Aorta (tissue), 5 donors: ENCODE data around the gene SRD5A2. TPM values are rescaled to one million over a fixed set of nuclear protein-coding genes. Genes with fewer than 3 reads are reported as not detected.

Source experiments
- ATAC-seq: fragments of 200-7000 bp; cut with Tn5 transposase; one replicate; pipeline ENCODE4 v1.9.1; 2022; ENCODE audit warnings: moderate library complexity; ENCODE audit not compliant: low FRiP score
- DNase-seq, 2 donors: peaks; one replicate each; pipeline ENCODE4 v3.0.0-alpha.2; 2020
- H3K27ac ChIP-seq, 2 donors: one replicate each; pipeline ENCODE4 v1.5.1; 2013; ENCODE audit warnings: low read length in 2 of 2, mild to moderate bottlenecking in 2 of 2, moderate library complexity in 2 of 2, control low read depth in 1 of 2, inconsistent platforms in 1 of 2, low read depth in 1 of 2
- H3K27me3 ChIP-seq, 2 donors: one replicate each; pipeline ENCODE4 v1.6.1; 2013; ENCODE audit warnings: control low read depth in 1 of 2, low read length in 1 of 2, mild to moderate bottlenecking in 1 of 2, moderate library complexity in 1 of 2; ENCODE audit not compliant: insufficient read depth in 2 of 2, control insufficient read depth in 1 of 2
- H3K36me3 ChIP-seq, 2 donors: one replicate each; pipeline ENCODE4 v1.6.1; 2013; ENCODE audit warnings: control low read depth in 1 of 2, low read length in 1 of 2, mild to moderate bottlenecking in 1 of 2; ENCODE audit not compliant: insufficient read depth in 2 of 2, control insufficient read depth in 1 of 2
- H3K4me1 ChIP-seq, 2 donors: one replicate each; pipeline ENCODE4 v1.6.1; 2013; ENCODE audit warnings: low read length in 2 of 2, control low read depth in 1 of 2, mild to moderate bottlenecking in 1 of 2, moderate library complexity in 1 of 2; ENCODE audit not compliant: insufficient read depth in 2 of 2, control insufficient read depth in 1 of 2
- H3K4me3 ChIP-seq, 2 donors: one replicate each; pipeline ENCODE4 v1.5.1; 2013; ENCODE audit warnings: low read length in 2 of 2, control low read depth in 1 of 2, mild to moderate bottlenecking in 1 of 2
- H3K9me3 ChIP-seq: one replicate; pipeline ENCODE4 v1.6.1; 2013; ENCODE audit warnings: mild to moderate bottlenecking, low read length; ENCODE audit not compliant: control insufficient read depth
- WGBS, 2 donors: extraction: QIAGEN DNeasy Blood & Tissue Kit; methylation state at CpG; one replicate each; pipeline ENCODE4 v1.1.7; 2013; 5-methylcytosine and 5-hydroxymethylcytosine counted together
- intact Hi-C, 2 donors: fragments of 100-400 bp; cut with DNase I; formaldehyde crosslinking; loops; one replicate each; pipeline versions ENCODE4 v1.14.2 to v1.15.0; 2022
- polyA plus RNA-seq, 2 donors: library from polyadenylated mRNA; stranded (reverse); fragments of 200-250 nt; gene quantifications; one replicate each; pipeline ENCODE4 v1.2.3, GENCODE V29; 2013
- total RNA-seq, 2 donors: library from RNA; stranded (reverse); fragmentation: NEBNext Ultra II Directional; extraction: Animal tissue kit (Norgen Biotek cat#: 25700); gene quantifications; one replicate each; pipeline ENCODE4 v1.2.1, GENCODE V29; 2021
- donor health status: healthy with polysubstance abuse.
- donor health status: Bipolar disorder and iron deficiency.
- donor health status: DM: no; HTN: no; CAD: no.
- donor health status: DM: no; HTN: no; CAD: no.
- donor health status: DM: yes; HTN: yes; CAD: no.

Gene SRD5A2
- total and polyA plus RNA-seq, 4 donors: not detected

DNA sequence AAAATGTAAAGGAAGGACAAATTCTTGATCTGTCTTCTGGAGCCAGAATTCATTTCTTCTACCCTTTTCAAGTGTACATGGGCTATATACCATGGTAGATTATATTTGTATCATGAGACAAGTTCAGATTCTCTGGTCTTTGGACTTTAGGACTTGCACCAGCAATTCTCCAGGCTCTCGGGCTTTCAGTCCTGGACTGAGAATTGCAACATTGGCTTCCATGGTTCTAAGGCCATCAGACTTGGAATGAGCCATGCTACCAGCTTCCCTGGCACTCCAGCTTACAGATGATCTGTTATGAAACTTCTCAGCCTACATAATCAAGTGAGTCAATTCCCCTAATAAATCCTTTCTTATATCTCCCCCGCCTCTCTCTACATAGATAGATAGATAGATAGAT, 33.3 kb downstream of the SRD5A2 start:
- intact Hi-C loops: no loop called here
- H3K4me3 ChIP-seq: no peak overlapping the region

DNA sequence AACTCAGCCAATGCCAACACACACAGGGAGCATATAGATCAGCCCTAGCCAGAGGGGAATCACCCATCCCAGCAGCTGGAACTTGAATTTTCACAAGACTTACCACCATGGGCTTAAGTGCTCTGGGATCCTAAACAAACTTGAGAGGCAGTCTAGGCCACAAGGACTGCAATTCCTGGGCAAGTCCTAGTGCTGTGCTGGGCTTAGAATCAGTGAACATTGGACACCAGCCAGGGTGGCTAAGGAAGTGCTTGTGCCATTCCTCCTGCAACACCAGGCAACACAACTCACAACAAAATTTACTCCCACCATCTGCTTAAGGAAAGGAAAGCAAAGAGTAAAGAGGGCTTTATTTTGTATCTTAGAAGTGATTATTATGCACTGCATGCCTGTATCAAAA, 38.9 kb downstream of the SRD5A2 start:
- Histone ChIP-seq H3K36me3 (no peaks in the 10 kb centered on the region), H3K27ac (no peak overlapping the region), H3K9me3 (peaks cover 10% of the 10 kb centered on the region), H3K4me3 (no peak overlapping the region), H3K4me1 (no peaks in the 10 kb centered on the region), H3K27me3 (peaks cover 0 to 2% of the 10 kb centered on the region in 2 donors)
- DNase-seq (no peak), ATAC-seq (no peak)
- intact Hi-C loops: no loop called here

More for the DNA sequence above, 33.3 kb downstream of the SRD5A2 start:
- Histone ChIP-seq H3K4me1 (no peaks in the 10 kb centered on the region), H3K36me3 (no peaks in the 10 kb centered on the region), H3K27ac (no peak overlapping the region), H3K27me3 (no peaks in the 10 kb centered on the region), H3K9me3 (peaks cover 4% of the 10 kb centered on the region)
- DNase-seq (no peak), ATAC-seq (no peak)
- WGBS, 2 donors: 72 to 74% methylated on average over 2 of the region's 2 CpGs

DNA sequence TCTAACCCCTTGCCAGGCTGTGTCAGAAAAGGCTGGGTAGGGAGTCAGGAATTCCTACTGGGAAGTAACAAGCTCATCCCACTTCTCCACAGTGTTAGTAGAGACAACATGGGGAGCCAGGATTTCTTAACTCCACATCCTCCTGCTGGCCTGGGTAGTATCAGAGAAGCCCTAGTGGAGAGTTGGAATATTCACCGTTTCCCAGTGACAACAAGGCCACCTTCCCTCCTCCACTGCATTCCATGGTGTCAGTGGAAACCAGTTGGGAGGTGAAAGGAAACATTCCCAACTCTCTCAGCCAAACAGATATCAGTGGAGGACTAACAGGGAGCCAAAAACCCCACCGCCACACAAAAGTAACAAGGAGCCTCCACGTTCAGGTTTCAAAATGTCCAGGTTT, 41.2 kb downstream of the SRD5A2 start:
- ATAC-seq (no peak), DNase-seq (no peak)
- 43 to 45% methylated on average over 3 of the region's 3 CpGs for WGBS, 2 donors
- H3K4me1 ChIP-seq: no peaks in the 10 kb centered on the region
- no peaks in the 10 kb centered on the region for H3K36me3 ChIP-seq
- H3K27me3 ChIP-seq: peaks cover 0 to 2% of the 10 kb centered on the region in 2 donors
- H3K27ac ChIP-seq: no peak overlapping the region
- no peak overlapping the region for H3K4me3 ChIP-seq
- intact Hi-C loops: no loop called here
- peaks cover 10% of the 10 kb centered on the region for H3K9me3 ChIP-seq

DNA sequence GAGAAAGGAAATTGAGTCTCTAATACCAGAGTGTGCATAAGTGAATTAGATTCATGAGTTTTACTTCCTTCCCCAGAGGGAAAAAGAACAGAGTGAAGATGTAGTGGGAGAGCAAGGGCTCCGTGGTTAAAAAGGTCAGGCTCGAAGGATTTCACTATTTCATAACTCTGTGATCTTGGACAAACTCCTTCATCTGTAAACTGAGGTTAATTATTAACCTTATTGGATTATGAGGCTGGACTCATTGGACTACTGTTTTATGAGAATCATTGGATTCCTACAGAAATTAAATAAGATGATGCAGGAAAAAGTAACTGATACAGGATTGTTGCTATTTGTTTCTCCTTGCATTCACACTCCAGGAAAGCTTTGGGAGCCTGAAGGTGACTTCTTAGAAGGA, 45.0 kb downstream of the SRD5A2 start:
- DNase-seq (no peak), ATAC-seq (no peak)
- H3K9me3 ChIP-seq: peaks cover 6% of the 10 kb centered on the region
- no peak overlapping the region for H3K4me3 ChIP-seq
- intact Hi-C loops: no loop called here
- no peaks in the 10 kb centered on the region for H3K4me1 ChIP-seq
- 66 to 74% methylated on average over 2 of the region's 2 CpGs for WGBS, 2 donors
- no peaks in the 10 kb centered on the region for H3K36me3 ChIP-seq
- no peak overlapping the region for H3K27ac ChIP-seq
- H3K27me3 ChIP-seq: no peaks in the 10 kb centered on the region

DNA sequence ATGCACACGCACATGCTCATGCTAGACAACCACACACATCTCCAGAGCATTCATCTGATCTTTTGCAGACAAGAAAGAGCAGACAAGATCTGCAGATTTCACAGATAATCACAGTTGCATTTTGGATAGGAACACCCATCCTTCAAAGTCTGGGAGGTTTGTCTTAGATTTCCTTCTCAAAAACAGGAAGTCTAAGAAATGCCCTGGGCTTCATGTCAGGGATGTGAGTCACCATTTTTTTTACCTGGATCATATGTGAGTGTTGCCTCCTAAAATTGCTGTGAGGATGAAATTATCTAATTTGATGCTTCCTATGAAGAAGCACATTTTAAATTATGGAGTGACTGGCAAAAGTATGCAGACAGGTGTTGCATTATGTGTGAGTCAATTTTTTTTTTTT, 46.1 kb downstream of the SRD5A2 start:
- no peak for DNase-seq
- intact Hi-C loops: no loop called here
- no peaks in the 10 kb centered on the region for H3K36me3 ChIP-seq
- H3K4me1 ChIP-seq: no peaks in the 10 kb centered on the region
- no peak overlapping the region for H3K27ac ChIP-seq
- WGBS, 2 donors: 85 to 93% methylated on average over 1 of the region's 1 CpG
- peaks cover 4% of the 10 kb centered on the region for H3K9me3 ChIP-seq
- H3K27me3 ChIP-seq: no peaks in the 10 kb centered on the region
- ATAC-seq: no peak
- H3K4me3 ChIP-seq: no peak overlapping the region

DNA sequence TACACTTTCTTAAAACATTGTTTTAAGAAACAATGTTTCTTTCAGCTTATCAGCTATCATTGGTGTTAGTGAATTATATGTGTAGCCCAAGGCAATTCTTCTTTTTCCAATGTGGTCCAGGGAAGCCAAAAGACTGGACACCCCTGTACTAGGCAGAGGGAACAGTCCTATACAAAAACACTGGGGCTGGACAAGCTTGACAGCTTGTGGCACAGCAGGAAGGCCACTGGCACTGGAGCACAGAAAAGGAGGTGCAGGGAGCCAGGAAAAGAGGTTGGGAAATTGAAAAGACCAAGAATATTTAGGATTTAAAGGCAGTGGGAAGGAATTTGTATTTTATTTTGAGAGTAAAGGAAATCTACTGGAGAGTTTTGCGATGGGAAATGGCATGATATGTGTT, 47.7 kb downstream of the SRD5A2 start:
- intact Hi-C loops: no loop called here
- no peaks in the 10 kb centered on the region for H3K36me3 ChIP-seq
- no peak for ATAC-seq
- no peak for DNase-seq
- no peaks in the 10 kb centered on the region for H3K27me3 ChIP-seq
- no peak overlapping the region for H3K27ac ChIP-seq
- H3K9me3 ChIP-seq: peaks cover 1% of the 10 kb centered on the region
- 79 to 84% methylated on average over 1 of the region's 1 CpG for WGBS, 2 donors
- no peaks in the 10 kb centered on the region for H3K4me1 ChIP-seq
- no peak overlapping the region for H3K4me3 ChIP-seq

DNA sequence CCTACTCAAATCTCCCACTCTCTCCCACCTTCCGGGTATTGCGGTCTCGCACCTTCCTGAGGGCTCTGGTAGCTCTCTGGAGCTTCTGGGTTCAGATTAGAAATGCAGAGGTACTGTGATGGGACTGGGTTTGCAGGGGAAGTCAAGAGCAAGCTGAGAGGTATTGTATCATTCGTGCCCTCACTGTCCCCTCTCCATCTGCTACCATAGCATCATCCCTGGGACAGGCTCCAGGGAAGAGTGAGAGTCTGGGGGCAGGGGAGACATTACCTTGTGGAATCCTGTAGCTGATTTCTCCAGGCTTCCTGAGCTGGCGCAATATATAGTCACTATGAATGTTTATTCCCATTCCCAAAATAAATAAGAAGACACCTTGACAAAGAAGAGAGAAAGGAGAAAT, 49.6 kb downstream of the SRD5A2 start:
- Histone ChIP-seq H3K36me3 (no peaks in the 10 kb centered on the region), H3K4me3 (no peak overlapping the region), H3K27me3 (no peaks in the 10 kb centered on the region), H3K9me3 (peaks cover 1% of the 10 kb centered on the region), H3K27ac (no peak overlapping the region), H3K4me1 (no peaks in the 10 kb centered on the region)
- 89 to 92% methylated on average over 5 of the region's 5 CpGs for WGBS, 2 donors
- DNase-seq (no peak), ATAC-seq (no peak)
- intact Hi-C loops: no loop called here

DNA sequence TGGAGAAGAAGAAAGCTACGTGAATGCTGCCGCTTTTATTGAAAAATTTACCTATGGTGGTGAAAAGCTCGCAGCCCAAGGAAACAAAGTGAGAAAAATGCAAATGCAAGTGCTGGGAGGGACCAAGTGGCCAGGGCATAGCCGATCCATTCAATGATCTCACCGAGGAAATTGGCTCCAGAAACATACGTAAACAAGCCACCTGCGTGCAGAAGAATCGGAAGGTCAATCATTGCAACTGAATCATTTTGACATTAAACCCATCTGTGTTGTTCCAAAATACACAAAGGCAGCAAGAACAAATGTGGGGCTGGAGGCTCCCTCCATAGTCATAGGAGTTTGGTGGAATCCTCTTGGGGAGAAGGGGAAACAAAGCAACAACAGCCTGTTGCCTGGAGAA, 51.5 kb downstream of the SRD5A2 start:
- Histone ChIP-seq H3K9me3 (peaks cover 1% of the 10 kb centered on the region), H3K27ac (no peak overlapping the region), H3K27me3 (no peaks in the 10 kb centered on the region), H3K4me1 (no peaks in the 10 kb centered on the region), H3K4me3 (no peak overlapping the region), H3K36me3 (no peaks in the 10 kb centered on the region)
- no peak for DNase-seq
- intact Hi-C loops: loop anchor here in 1 of 2 donors (10.0 kb wide), 1 partner anchor 814 kb away; no protein-coding TSS in a partner anchor
- ATAC-seq: no peak
- 86 to 87% methylated on average over 8 of the region's 8 CpGs for WGBS, 2 donors

DNA sequence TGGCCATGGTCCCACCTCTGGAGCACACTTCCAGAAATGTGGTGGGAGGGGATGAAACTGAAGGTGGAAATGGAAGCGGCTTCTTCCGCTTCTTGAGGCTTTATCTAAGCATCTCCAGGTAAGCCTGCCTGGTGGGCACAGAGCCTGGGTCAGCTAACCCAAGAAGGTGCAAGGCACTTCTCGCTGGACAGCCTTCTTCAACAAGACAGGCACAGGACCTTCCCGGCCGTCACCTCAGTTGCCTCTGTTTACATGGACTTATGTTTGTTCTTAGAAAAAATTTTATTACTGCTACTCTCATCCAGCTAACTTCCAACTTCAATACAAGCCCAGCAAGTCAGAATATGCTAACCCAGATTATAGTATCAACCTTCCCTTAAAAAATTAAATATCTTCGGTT, 51.9 kb downstream of the SRD5A2 start:
- 93 to 96% methylated on average over 6 of the region's 6 CpGs for WGBS, 2 donors
- intact Hi-C loops: loop anchor here in 1 of 2 donors (10.0 kb wide), 1 partner anchor 814 kb away; no protein-coding TSS in a partner anchor

More for the DNA sequence above, 51.9 kb downstream of the SRD5A2 start:
- peaks cover 1% of the 10 kb centered on the region for H3K9me3 ChIP-seq
- no peaks in the 10 kb centered on the region for H3K36me3 ChIP-seq
- H3K4me1 ChIP-seq: no peaks in the 10 kb centered on the region
- no peak overlapping the region for H3K4me3 ChIP-seq
- no peak overlapping the region for H3K27ac ChIP-seq
- DNase-seq: no peak
- H3K27me3 ChIP-seq: no peaks in the 10 kb centered on the region
- ATAC-seq: no peak
